ENCODE results near the gene KLHL18.

Gene KLHL18

DNA sequence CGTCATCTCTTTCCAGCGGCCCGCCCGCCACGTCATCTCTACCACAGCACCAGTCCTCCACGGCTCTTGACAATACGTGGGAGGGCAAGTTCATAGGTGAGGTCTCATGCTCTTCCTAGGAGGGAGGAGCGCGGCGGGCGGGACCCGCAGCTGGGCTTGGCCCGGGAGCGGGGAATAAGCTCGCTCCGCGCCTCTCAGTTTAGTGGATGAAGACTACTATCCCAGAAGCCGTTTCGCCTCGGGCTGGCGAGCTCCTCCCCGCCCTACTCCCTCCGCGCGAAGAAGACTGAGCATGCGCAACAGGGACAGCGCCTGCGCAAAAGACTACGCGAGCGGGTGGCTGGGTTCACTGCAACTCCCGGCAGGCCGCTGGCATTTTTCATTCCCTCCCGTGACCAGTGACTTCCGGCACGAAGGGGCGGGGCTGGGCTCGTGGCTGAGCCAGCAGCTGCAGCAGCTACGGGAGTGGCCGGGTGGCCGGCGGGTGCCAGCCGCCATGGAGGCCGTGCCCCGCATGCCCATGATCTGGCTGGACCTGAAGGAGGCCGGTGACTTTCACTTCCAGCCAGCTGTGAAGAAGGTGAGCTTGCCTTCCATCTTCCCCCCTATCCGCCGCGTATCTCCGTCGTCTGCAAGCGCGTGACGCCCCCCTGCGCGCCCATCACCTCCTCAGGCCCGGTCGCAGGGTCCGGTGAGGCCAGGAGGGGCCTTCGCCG, 98.0 kb downstream of the KLHL18 start, which contains the start of gene PTPN23:
Gene PTPN23, plus strand, starts transcription at position 421 of the 716 bp plus-strand sequence. Its CDS starts 76 bp downstream, at position 497.
- peak; percentile 96 for DNase-seq (ENCODE audit: low spot score)
- TF ChIP-seq, protein P1, sequence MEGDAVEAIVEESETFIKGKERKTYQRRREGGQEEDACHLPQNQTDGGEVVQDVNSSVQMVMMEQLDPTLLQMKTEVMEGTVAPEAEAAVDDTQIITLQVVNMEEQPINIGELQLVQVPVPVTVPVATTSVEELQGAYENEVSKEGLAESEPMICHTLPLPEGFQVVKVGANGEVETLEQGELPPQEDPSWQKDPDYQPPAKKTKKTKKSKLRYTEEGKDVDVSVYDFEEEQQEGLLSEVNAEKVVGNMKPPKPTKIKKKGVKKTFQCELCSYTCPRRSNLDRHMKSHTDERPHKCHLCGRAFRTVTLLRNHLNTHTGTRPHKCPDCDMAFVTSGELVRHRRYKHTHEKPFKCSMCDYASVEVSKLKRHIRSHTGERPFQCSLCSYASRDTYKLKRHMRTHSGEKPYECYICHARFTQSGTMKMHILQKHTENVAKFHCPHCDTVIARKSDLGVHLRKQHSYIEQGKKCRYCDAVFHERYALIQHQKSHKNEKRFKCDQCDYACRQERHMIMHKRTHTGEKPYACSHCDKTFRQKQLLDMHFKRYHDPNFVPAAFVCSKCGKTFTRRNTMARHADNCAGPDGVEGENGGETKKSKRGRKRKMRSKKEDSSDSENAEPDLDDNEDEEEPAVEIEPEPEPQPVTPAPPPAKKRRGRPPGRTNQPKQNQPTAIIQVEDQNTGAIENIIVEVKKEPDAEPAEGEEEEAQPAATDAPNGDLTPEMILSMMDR (IDR thresholded peaks at IDR 0.05; ENCODE audit: extremely low read depth, missing control alignments) = no peak

DNA sequence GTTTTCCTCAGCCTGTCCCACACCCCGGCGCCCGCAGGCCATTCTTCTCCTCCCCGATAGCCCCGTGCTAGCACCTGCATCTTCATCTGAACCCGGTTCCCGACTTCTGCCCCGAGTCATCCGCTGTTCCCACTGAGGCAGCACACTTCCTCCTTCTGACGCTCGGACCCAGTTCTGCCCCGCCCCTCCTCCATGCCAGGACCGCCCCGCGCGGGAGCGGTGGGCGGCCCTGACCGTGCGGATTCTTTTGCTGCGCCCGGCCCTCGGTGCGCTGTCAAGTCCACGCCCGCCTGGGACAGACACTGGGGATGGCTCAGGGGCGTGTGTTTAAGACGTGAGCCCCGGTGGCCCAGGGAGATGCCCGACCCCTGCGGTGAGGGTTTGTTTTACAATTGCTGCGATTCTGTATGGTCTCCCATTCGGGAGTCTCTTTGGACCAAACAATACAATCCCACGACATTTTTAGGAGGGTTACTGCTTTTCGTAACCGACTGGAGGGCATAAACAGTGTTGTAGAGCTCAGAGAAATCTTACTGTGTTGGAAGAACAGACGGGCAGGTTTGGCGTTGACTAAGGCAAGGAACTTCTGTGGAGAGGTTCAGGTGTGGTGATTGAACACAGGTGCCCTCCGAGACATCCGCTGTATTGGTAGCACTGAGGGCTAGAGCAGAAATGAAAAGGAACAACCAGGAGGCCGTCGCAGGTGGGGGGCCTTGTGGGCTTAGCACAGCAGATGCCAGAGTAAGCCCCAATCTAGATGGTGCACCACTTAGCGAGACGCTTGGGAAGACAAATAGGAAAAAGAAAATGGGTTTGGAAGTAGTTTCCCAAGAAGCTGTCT, 98.8 kb downstream of the KLHL18 start:
- TF ChIP-seq, protein P1 (IDR thresholded peaks at IDR 0.05; ENCODE audit: extremely low read depth, missing control alignments) = no peak
- DNase-seq (ENCODE audit: low spot score) = peak; percentile 88

DNA sequence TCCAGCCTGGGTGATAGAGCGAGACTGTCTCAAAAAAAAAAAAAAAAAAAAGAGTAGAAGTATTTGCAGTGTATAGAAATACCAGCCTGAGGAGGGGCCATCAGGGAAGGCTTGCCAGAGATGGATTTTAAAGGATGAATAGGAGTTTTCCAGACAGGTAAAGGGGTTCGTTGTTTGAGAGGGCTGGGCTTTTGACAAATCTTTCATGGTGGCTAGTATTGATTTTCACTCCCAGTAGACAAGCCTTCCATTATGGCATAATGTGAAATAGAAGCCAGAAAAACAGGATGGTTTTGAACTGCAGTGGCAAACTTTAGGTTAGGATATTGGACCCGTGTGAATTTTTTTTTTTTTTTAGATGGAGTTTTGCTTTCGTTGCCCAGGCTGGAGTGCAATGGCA, 101.7 kb downstream of the KLHL18 start:
- TF ChIP-seq, protein P1 (IDR thresholded peaks at IDR 0.05; ENCODE audit: extremely low read depth, missing control alignments) = no peak
- no peak for DNase-seq (ENCODE audit: low spot score)

DNA sequence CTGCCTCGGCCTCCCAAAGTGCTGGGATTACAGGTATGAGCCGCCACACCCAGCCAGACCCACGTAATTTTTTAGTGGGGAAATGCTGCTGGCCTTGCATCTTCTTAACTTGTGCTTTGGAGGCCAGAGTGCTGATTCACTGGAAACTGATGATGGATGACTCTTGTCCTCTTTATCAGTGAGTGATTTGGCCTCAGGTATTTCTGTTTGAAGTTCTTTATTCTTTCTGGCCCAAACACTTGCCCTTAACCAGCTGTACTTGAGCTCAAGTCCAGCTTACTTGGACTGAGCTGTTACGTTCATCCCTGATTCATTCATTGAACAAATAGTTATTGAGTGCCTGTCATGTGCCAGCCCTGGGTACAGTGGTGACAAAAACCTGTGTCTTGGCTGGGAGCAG, 102.3 kb downstream of the KLHL18 start:
- DNase-seq (ENCODE audit: low spot score) = no peak
- TF ChIP-seq, protein P1 (IDR thresholded peaks at IDR 0.05; ENCODE audit: extremely low read depth, missing control alignments) = no peak

DNA sequence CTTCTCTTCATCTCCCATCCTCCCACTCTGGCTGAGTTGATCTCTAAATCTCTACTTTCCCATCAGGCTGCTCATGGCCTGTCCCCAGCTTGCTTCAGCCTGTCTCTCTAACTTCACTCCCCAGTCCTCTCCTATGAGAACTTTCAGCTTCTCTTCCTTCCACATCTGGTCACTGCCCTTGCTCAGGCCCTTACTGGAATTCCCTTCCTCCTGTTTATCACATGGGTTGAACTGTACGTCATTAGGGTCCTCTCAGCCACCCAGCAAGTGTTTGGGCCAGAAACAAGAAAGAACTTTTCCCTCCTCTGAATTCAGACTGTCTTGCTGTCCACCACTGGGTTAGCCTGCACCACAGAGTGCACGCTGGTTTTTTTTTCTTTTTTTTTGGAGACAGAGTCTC, 103.1 kb downstream of the KLHL18 start:
- TF ChIP-seq, protein P1 (IDR thresholded peaks at IDR 0.05; ENCODE audit: extremely low read depth, missing control alignments) = no peak
- DNase-seq (ENCODE audit: low spot score) = no peak

DNA sequence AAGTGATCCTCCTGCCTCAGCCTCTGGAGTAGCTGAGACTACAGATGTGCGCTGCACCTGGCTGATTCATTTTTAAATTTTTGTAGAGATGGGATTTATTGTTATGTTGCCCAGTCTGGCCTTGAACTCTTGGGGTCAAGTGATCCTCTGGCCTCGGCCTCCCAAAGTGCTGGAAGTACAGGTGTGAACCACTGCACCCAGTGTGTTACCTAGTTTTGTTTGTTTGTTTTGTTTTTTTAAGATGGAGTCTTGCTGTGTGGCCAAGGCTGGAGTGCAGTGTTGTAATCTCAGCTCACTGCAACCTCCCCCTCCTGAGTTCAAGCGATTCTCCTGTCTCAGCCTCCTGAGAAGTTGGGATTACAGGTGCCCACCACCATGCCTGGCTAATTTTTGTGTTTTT, 110.2 kb downstream of the KLHL18 start:
- TF ChIP-seq, protein P1 (IDR thresholded peaks at IDR 0.05; ENCODE audit: extremely low read depth, missing control alignments) = no peak
- DNase-seq (ENCODE audit: low spot score) = no peak
